ENCODE measurements around the gene PAQR6.

PAQR6 gene

GRCh38 chr1:156247460-156248322, at the start of gene PAQR6:
Gene PAQR6 (minus strand): TSS chr1:156248056. CDS start chr1:156246731, 1,325 bp downstream.
- no peak for DNase-seq (ENCODE audit: low read depth in 4 of 4, low spot score in 1 of 4)

- peak; percentile 27 to 39 (median 30) for DNase-seq (ENCODE audit: low read depth in 4 of 4, low spot score in 1 of 4)
Measured at GRCh38 chr1:156295391-156295947, 47.6 kb upstream of the PAQR6 start, which contains the start of gene GLMP. Gene GLMP (minus strand): TSS chr1:156295679. CDS start chr1:156295645, 34 bp downstream.

GRCh38 chr1:156293895-156294294, 46.0 kb upstream of the PAQR6 start:
- DNase-seq (ENCODE audit: low read depth in 4 of 4, low spot score in 1 of 4): no peak

- DNase-seq (ENCODE audit: low read depth in 4 of 4, low spot score in 1 of 4): no peak
Measured at GRCh38 chr1:156293098-156293434, 45.2 kb upstream of the PAQR6 start.

GRCh38 chr1:156291226-156292061, 43.6 kb upstream of the PAQR6 start:
- DNase-seq (ENCODE audit: low read depth in 4 of 4, low spot score in 1 of 4): no peak

- no peak for DNase-seq (ENCODE audit: low read depth in 4 of 4, low spot score in 1 of 4)
Measured at GRCh38 chr1:156289857-156290256, 42.0 kb upstream of the PAQR6 start.

GRCh38 chr1:156286061-156286460, 38.2 kb upstream of the PAQR6 start:
- DNase-seq (ENCODE audit: low read depth in 4 of 4, low spot score in 1 of 4): no peak

- no peak for DNase-seq (ENCODE audit: low read depth in 4 of 4, low spot score in 1 of 4)
Measured at GRCh38 chr1:156285437-156285836, 37.6 kb upstream of the PAQR6 start.

- no peak for DNase-seq (ENCODE audit: low read depth in 4 of 4, low spot score in 1 of 4)
Measured at GRCh38 chr1:156284757-156285156, 36.9 kb upstream of the PAQR6 start.

GRCh38 chr1:156284112-156284511, 36.3 kb upstream of the PAQR6 start, which contains the start of gene TMEM79:
Gene TMEM79 (plus strand): TSS chr1:156284325. CDS start chr1:156285227, 902 bp downstream.
- DNase-seq (ENCODE audit: low read depth in 4 of 4, low spot score in 1 of 4): no peak

GRCh38 chr1:156283521-156283920, 35.7 kb upstream of the PAQR6 start:
- DNase-seq (ENCODE audit: low read depth in 4 of 4, low spot score in 1 of 4): no peak

GRCh38 chr1:156282479-156283222, 34.8 kb upstream of the PAQR6 start, which contains the start of gene SMG5:
Gene SMG5 (minus strand): TSS chr1:156282825. CDS start chr1:156282680, 145 bp downstream.
- DNase-seq (ENCODE audit: low read depth in 4 of 4, low spot score in 1 of 4): peak; percentile 85 to 95 (median 90)

GRCh38 chr1:156281693-156282478, 34.0 kb upstream of the PAQR6 start:
- DNase-seq (ENCODE audit: low read depth in 4 of 4, low spot score in 1 of 4): no peak

GRCh38 chr1:156281281-156281680, 33.4 kb upstream of the PAQR6 start:
- DNase-seq (ENCODE audit: low read depth in 4 of 4, low spot score in 1 of 4): peak in 2 of 4 experiments; percentile 40 to 53

- DNase-seq (ENCODE audit: low read depth in 4 of 4, low spot score in 1 of 4): no peak
Measured at GRCh38 chr1:156279837-156280236, 32.0 kb upstream of the PAQR6 start.

GRCh38 chr1:156276966-156277381, 29.1 kb upstream of the PAQR6 start:
- DNase-seq (ENCODE audit: low read depth in 4 of 4, low spot score in 1 of 4): no peak

- DNase-seq (ENCODE audit: low read depth in 4 of 4, low spot score in 1 of 4): no peak
Measured at GRCh38 chr1:156276532-156276931, 28.7 kb upstream of the PAQR6 start.

GRCh38 chr1:156270314-156270713, 22.5 kb upstream of the PAQR6 start:
- no peak for DNase-seq (ENCODE audit: low read depth in 4 of 4, low spot score in 1 of 4)

- no peak for DNase-seq (ENCODE audit: low read depth in 4 of 4, low spot score in 1 of 4)
Measured at GRCh38 chr1:156268336-156268735, 20.5 kb upstream of the PAQR6 start.

- DNase-seq (ENCODE audit: low read depth in 4 of 4, low spot score in 1 of 4): no peak
Measured at GRCh38 chr1:156266051-156266450, 18.2 kb upstream of the PAQR6 start.
